Vagina (tissue), 2 donors: Measurements from ENCODE around the gene C11orf54. TPM values are rescaled to one million over a fixed set of nuclear protein-coding genes. Genes with fewer than 3 reads are reported as not detected.

Source experiments
- DNase-seq, 2 donors: peaks; one replicate each; pipeline ENCODE4 v3.0.0-alpha.2; 2017; ENCODE audit errors: extremely low spot score in 2 of 2
- H3K27ac ChIP-seq: fragments of 200-600 bp; sonication (generic); one replicate; pipeline ENCODE4 v1.5.1; 2019
- H3K27me3 ChIP-seq: fragments of 200-600 bp; sonication (generic); one replicate; pipeline ENCODE4 v1.5.1; 2019
- H3K36me3 ChIP-seq, 2 donors: fragments of 200-600 bp; sonication (generic); one replicate each; pipeline ENCODE4 v1.5.1; 2017 to 2019
- H3K4me1 ChIP-seq: fragments of 200-600 bp; sonication (generic); one replicate; pipeline ENCODE4 v1.5.1; 2019
- H3K4me3 ChIP-seq, 2 donors: fragments of 200-600 bp; sonication (generic); 1 replicate in 1 of 2; 2 replicates in 1 of 2; pipeline ENCODE4 v1.5.1; 2016 to 2019
- H3K9me3 ChIP-seq: fragments of 200-600 bp; sonication (generic); one replicate; pipeline ENCODE4 v1.5.1; 2019
- CTCF ChIP-seq, 3 experiments: fragments of 450-650 bp in 2 of 3; fragments of 200-600 bp in 1 of 3; sonication (generic) in 1 of 3; IDR thresholded peaks; one replicate each; pipeline ENCODE4 v1.5.1; 2017 to 2019; ENCODE audit warnings: antibody characterized with exemption in 3 of 3, mild to moderate bottlenecking in 2 of 3, moderate library complexity in 2 of 3
- POLR2A ChIP-seq, 2 donors: fragments of 450-650 bp; IDR thresholded peaks; one replicate each; pipeline ENCODE4 v1.6.1; 2017; ENCODE audit warnings: antibody characterized with exemption in 2 of 2, mild to moderate bottlenecking in 2 of 2, moderate library complexity in 2 of 2
- POLR2AphosphoS5 ChIP-seq, 2 donors: sonication (generic); formaldehyde crosslinking; IDR thresholded peaks; one replicate each; pipeline ENCODE4 v1.9.0; 2017; ENCODE audit warnings: antibody characterized with exemption in 2 of 2, mild to moderate bottlenecking in 2 of 2, low read depth in 1 of 2; ENCODE audit not compliant: insufficient read depth in 1 of 2
- intact Hi-C: fragments of 100-400 bp; cut with DNase I; formaldehyde crosslinking; loops from one replicate; pipeline ENCODE4 v1.15.1; 2023
- total RNA-seq: library from RNA; depleted of rRNA; stranded (reverse); fragments of >200 nt; gene quantifications from one replicate; pipeline ENCODE4 v1.2.3, GENCODE V29; 2016

C11orf54 gene
- total RNA-seq, 1 donor from 2014 or later = 19.4 TPM

GRCh38 chr11:93718057-93718563, 23.4 kb upstream of the C11orf54 start:
- H3K36me3 ChIP-seq = peaks cover 0 to 30% of the 10 kb centered on the region in 2 donors
- DNase-seq = no peak
- no peak overlapping the region for H3K27ac ChIP-seq
- no peaks in the 10 kb centered on the region for H3K27me3 ChIP-seq
- H3K4me3 ChIP-seq = no peak overlapping the region
- intact Hi-C loops = no loop called here
- H3K4me1 ChIP-seq = no peaks in the 10 kb centered on the region
- no peaks in the 10 kb centered on the region for H3K9me3 ChIP-seq
- TF ChIP-seq POLR2A (IDR thresholded peaks at IDR 0.05) (no peak), CTCF (IDR thresholded peaks at IDR 0.05) (no peak), POLR2AphosphoS5 (IDR thresholded peaks at IDR 0.05; ENCODE audit: insufficient read depth in 1 of 2, low read depth in 1 of 2) (no peak)

DNA sequence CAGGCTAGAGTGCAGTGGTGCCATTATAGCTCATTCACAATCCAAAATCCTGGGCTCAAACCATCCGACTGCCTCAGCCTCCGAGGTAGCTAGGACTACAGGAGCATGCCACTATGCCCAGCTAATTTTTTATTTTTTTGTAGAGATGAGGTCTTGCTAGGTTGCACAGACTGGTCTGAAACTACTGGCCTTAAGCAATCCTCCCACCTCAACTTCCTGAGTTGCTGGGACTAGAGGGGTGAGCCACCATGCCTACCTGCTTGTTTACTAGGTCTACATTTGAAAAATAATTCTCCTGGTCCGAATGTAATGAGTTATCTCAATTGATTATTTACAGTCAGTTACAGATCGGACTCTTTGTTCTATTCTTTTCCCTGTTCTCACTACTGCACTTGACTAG, 22.2 kb upstream of the C11orf54 start:
- Histone ChIP-seq H3K27ac (no peak overlapping the region), H3K4me1 (no peaks in the 10 kb centered on the region), H3K27me3 (no peaks in the 10 kb centered on the region), H3K9me3 (no peaks in the 10 kb centered on the region), H3K36me3 (peaks cover 0 to 36% of the 10 kb centered on the region in 2 donors), H3K4me3 (no peak overlapping the region)
- intact Hi-C loops = no loop called here
- no peak for DNase-seq
- TF ChIP-seq CTCF (IDR thresholded peaks at IDR 0.05) = no peak

DNA sequence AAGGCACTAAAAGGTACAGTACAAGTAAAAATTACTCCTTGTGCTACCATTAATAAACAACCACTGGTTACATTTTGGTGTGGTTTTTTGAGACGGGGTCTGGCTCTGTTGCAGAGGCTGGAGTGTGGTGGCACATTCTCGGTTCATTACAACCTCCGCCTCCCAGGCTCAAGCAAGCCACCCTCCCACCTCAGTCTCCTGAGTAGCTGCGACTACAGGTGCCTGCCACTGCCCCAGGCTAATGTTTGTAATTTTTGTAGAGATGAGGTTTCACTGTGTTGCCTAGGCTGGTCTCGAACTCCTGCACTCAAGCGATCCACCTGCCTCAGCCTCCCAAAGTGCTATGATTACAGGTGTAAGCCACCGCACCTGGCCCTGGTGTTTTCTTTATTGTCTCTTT, 20.9 kb upstream of the C11orf54 start:
- Histone ChIP-seq H3K4me1 (no peaks in the 10 kb centered on the region), H3K36me3 (peaks cover 0 to 30% of the 10 kb centered on the region in 2 donors), H3K4me3 (no peak overlapping the region), H3K27ac (no peak overlapping the region), H3K9me3 (no peaks in the 10 kb centered on the region), H3K27me3 (no peaks in the 10 kb centered on the region)
- no peak for DNase-seq
- TF ChIP-seq POLR2AphosphoS5 (IDR thresholded peaks at IDR 0.05; ENCODE audit: insufficient read depth in 1 of 2, low read depth in 1 of 2) = no peak
- TF ChIP-seq CTCF (IDR thresholded peaks at IDR 0.05) = no peak
- no peak for TF ChIP-seq POLR2A (IDR thresholded peaks at IDR 0.05)
- intact Hi-C loops = no loop called here

DNA sequence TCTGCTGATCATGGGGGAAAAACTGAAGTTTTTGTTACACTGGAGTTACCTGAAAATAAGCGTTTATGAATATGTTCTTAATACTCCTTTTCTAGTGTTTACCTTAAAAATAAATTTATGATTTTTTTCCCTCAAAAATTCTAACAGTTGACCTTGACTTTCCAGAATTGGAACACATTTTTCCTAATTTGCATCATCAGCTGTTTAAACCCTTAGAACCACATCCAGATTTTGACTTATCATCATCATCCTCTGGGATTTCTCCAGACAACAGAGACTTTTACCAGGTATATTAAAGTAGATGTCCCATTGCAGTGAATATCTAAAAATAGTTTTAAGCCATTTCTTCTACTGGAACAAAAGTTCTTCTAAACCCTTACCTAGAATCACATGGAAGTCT, 17.4 kb upstream of the C11orf54 start:
- no peaks in the 10 kb centered on the region for H3K4me1 ChIP-seq
- no peak overlapping the region for H3K27ac ChIP-seq
- H3K9me3 ChIP-seq = no peaks in the 10 kb centered on the region
- peaks cover 0 to 44% of the 10 kb centered on the region in 2 donors for H3K36me3 ChIP-seq
- TF ChIP-seq POLR2AphosphoS5 (IDR thresholded peaks at IDR 0.05; ENCODE audit: insufficient read depth in 1 of 2, low read depth in 1 of 2) (no peak), POLR2A (IDR thresholded peaks at IDR 0.05) (no peak), CTCF (IDR thresholded peaks at IDR 0.05) (no peak)
- no peaks in the 10 kb centered on the region for H3K27me3 ChIP-seq
- no peak for DNase-seq
- intact Hi-C loops = no loop called here
- H3K4me3 ChIP-seq = no peak overlapping the region

GRCh38 chr11:93727985-93728791, 13.3 kb upstream of the C11orf54 start:
- DNase-seq = no peak
- no peaks in the 10 kb centered on the region for H3K4me1 ChIP-seq
- H3K27ac ChIP-seq = no peak overlapping the region
- peaks cover 0 to 66% of the 10 kb centered on the region in 2 donors for H3K36me3 ChIP-seq
- H3K9me3 ChIP-seq = no peaks in the 10 kb centered on the region
- no peak for TF ChIP-seq POLR2A (IDR thresholded peaks at IDR 0.05)
- H3K4me3 ChIP-seq = no peak overlapping the region
- intact Hi-C loops = no loop called here
- H3K27me3 ChIP-seq = no peaks in the 10 kb centered on the region
